ACC112 (cell line): ENCODE data around the gene CCDC13.

Experiments used
- H2AFZ ChIP-seq: fragments of 200-600 bp; sonication (generic); one replicate; pipeline ENCODE4 v1.6.0; 2017; ENCODE audit warnings: antibody characterized with exemption, low read length; ENCODE audit not compliant: unreplicated experiment
- H3K27ac ChIP-seq: fragments of 200-600 bp; sonication (generic); 2 replicates; pipeline ENCODE4 v1.5.1; 2014; ENCODE audit warnings: low read depth, mild to moderate bottlenecking, antibody characterized with exemption, low read length, moderate library complexity
- H3K27me3 ChIP-seq: fragments of 200-600 bp; sonication (generic); 2 replicates; pipeline ENCODE4 v1.6.1; 2014; ENCODE audit warnings: mild to moderate bottlenecking, antibody characterized with exemption, low read length, moderate library complexity, mixed read lengths; ENCODE audit not compliant: insufficient read depth
- H3K36me3 ChIP-seq: fragments of 200-600 bp; sonication (generic); 2 replicates; pipeline ENCODE4 v1.6.1; 2016; ENCODE audit warnings: mild to moderate bottlenecking, antibody characterized with exemption, low read length, moderate library complexity, mixed read lengths; ENCODE audit not compliant: insufficient read depth
- H3K4me1 ChIP-seq: fragments of 200-600 bp; sonication (generic); one replicate; pipeline ENCODE4 v1.6.1; 2016; ENCODE audit warnings: low read length, mixed read lengths; ENCODE audit not compliant: insufficient read depth, unreplicated experiment, control insufficient read depth
- H3K4me3 ChIP-seq: fragments of 200-600 bp; sonication (generic); 2 replicates; pipeline ENCODE4 v1.5.1; 2014; ENCODE audit warnings: mild to moderate bottlenecking, low read depth, low read length
- H3K79me2 ChIP-seq: fragments of 200-600 bp; sonication (generic); one replicate; pipeline ENCODE4 v1.6.0; 2016; ENCODE audit warnings: low read length; ENCODE audit not compliant: control insufficient read depth, unreplicated experiment, insufficient read depth

Gene CCDC13

GRCh38 chr3:42769477-42770131, 3.4 kb downstream of the CCDC13 start:
- Histone ChIP-seq H3K27ac (no peak overlapping the region), H3K36me3 (no peaks in the 10 kb centered on the region), H2AFZ (no peak overlapping the region), H3K4me3 (no peak overlapping the region), H3K27me3 (no peaks in the 10 kb centered on the region), H3K79me2 (no peaks in the 10 kb centered on the region), H3K4me1 (peaks cover 5% of the 10 kb centered on the region)

- Histone ChIP-seq H3K4me1 (peaks cover 27% of the 10 kb centered on the region), H3K27ac (no peak overlapping the region), H3K4me3 (no peak overlapping the region), H2AFZ (no peak overlapping the region), H3K27me3 (no peaks in the 10 kb centered on the region), H3K36me3 (no peaks in the 10 kb centered on the region), H3K79me2 (no peaks in the 10 kb centered on the region)
Measured at GRCh38 chr3:42764561-42765295, 8.3 kb downstream of the CCDC13 start.

GRCh38 chr3:42764115-42764514, 8.9 kb downstream of the CCDC13 start:
- H3K4me1 ChIP-seq = peaks cover 27% of the 10 kb centered on the region
- no peak overlapping the region for H3K27ac ChIP-seq
- no peaks in the 10 kb centered on the region for H3K36me3 ChIP-seq
- H2AFZ ChIP-seq = no peak overlapping the region
- H3K4me3 ChIP-seq = no peak overlapping the region
- no peaks in the 10 kb centered on the region for H3K27me3 ChIP-seq
- no peaks in the 10 kb centered on the region for H3K79me2 ChIP-seq

GRCh38 chr3:42763021-42763420, 10.0 kb downstream of the CCDC13 start:
- H3K27ac ChIP-seq = peak overlapping the region; percentile 24; the same call in 1 of the 2 replicates
- peaks cover 27% of the 10 kb centered on the region for H3K4me1 ChIP-seq
- no peak overlapping the region for H3K4me3 ChIP-seq
- no peak overlapping the region for H2AFZ ChIP-seq
- H3K79me2 ChIP-seq = no peaks in the 10 kb centered on the region
- no peaks in the 10 kb centered on the region for H3K27me3 ChIP-seq
- H3K36me3 ChIP-seq = no peaks in the 10 kb centered on the region

GRCh38 chr3:42762046-42762724, 10.9 kb downstream of the CCDC13 start:
- H3K79me2 ChIP-seq = no peaks in the 10 kb centered on the region
- no peak overlapping the region for H2AFZ ChIP-seq
- H3K4me3 ChIP-seq = no peak overlapping the region
- H3K36me3 ChIP-seq = no peaks in the 10 kb centered on the region
- no peaks in the 10 kb centered on the region for H3K27me3 ChIP-seq
- peaks cover 27% of the 10 kb centered on the region for H3K4me1 ChIP-seq
- H3K27ac ChIP-seq = peak overlapping the region; percentile 95

GRCh38 chr3:42758126-42758525, 14.9 kb downstream of the CCDC13 start:
- Histone ChIP-seq H3K36me3 (no peaks in the 10 kb centered on the region), H3K4me1 (peaks cover 27% of the 10 kb centered on the region), H3K79me2 (no peaks in the 10 kb centered on the region), H3K27ac (no peak overlapping the region), H3K27me3 (no peaks in the 10 kb centered on the region), H3K4me3 (no peak overlapping the region), H2AFZ (no peak overlapping the region)

GRCh38 chr3:42756681-42757213, 16.3 kb downstream of the CCDC13 start:
- Histone ChIP-seq H3K4me3 (no peak overlapping the region), H3K36me3 (no peaks in the 10 kb centered on the region), H3K27me3 (no peaks in the 10 kb centered on the region), H3K79me2 (no peaks in the 10 kb centered on the region), H3K4me1 (peaks cover 15% of the 10 kb centered on the region), H3K27ac (no peak overlapping the region), H2AFZ (no peak overlapping the region)

- Histone ChIP-seq H3K4me3 (no peak overlapping the region), H3K4me1 (peaks cover 7% of the 10 kb centered on the region), H2AFZ (no peak overlapping the region)
Measured at GRCh38 chr3:42755681-42756578, 17.1 kb downstream of the CCDC13 start.

GRCh38 chr3:42753757-42754156, 19.3 kb downstream of the CCDC13 start:
- no peak overlapping the region for H2AFZ ChIP-seq
- H3K36me3 ChIP-seq = no peaks in the 10 kb centered on the region
- H3K27me3 ChIP-seq = no peaks in the 10 kb centered on the region

More at GRCh38 chr3:42755681-42756578, 17.1 kb downstream of the CCDC13 start:
- H3K79me2 ChIP-seq = no peaks in the 10 kb centered on the region
- no peaks in the 10 kb centered on the region for H3K27me3 ChIP-seq
- H3K27ac ChIP-seq = no peak overlapping the region
- H3K36me3 ChIP-seq = no peaks in the 10 kb centered on the region

GRCh38 chr3:42752961-42753360, 20.1 kb downstream of the CCDC13 start:
- no peaks in the 10 kb centered on the region for H3K79me2 ChIP-seq
- H3K27ac ChIP-seq = no peak overlapping the region
- H3K27me3 ChIP-seq = no peaks in the 10 kb centered on the region
- no peaks in the 10 kb centered on the region for H3K4me1 ChIP-seq
- H2AFZ ChIP-seq = no peak overlapping the region
- H3K4me3 ChIP-seq = no peak overlapping the region
- H3K36me3 ChIP-seq = no peaks in the 10 kb centered on the region

More at GRCh38 chr3:42753757-42754156, 19.3 kb downstream of the CCDC13 start:
- Histone ChIP-seq H3K4me1 (no peaks in the 10 kb centered on the region), H3K4me3 (no peak overlapping the region), H3K79me2 (no peaks in the 10 kb centered on the region), H3K27ac (no peak overlapping the region)
